Activated CD4-positive, alpha-beta T cell treated with anti-CD3 and anti-CD28 coated beads, Interleukin-2, amount 10 ng/mL, durations not matched to agents 7 days and 5 days (primary cell): ENCODE measurements around the gene BCR. TPM values are rescaled to one million over a fixed set of nuclear protein-coding genes. Genes with fewer than 3 reads are reported as not detected.

Source experiments
- CTCF ChIA-PET: fragments of 350-600 bp; sonication (Branson Sonifier 250); formaldehyde crosslinking; loops from one replicate; lab custom pipeline; 2021; ENCODE audit warnings: antibody characterized with exemption; lab: Charles Lee
- POLR2A ChIA-PET: fragments of 350-600 bp; sonication (Branson Sonifier 250); formaldehyde crosslinking; loops from one replicate; lab custom pipeline; 2021; ENCODE audit warnings: antibody characterized with exemption; lab: Charles Lee
- DNase-seq: peaks from one replicate; pipeline ENCODE4 v3.0.0-alpha.2; 2020
- H3K27ac Mint-ChIP-seq: one replicate; pipeline ENCODE4 v1.8.0; 2021; ENCODE audit warnings: mild to moderate bottlenecking, moderate library complexity, mixed read lengths
- H3K27me3 Mint-ChIP-seq: one replicate; pipeline ENCODE4 v1.8.0; 2021; ENCODE audit warnings: mixed read lengths
- H3K36me3 Mint-ChIP-seq: one replicate; pipeline ENCODE4 v1.8.0; 2021; ENCODE audit warnings: low read depth, mixed read lengths
- H3K4me1 Mint-ChIP-seq: one replicate; pipeline ENCODE4 v1.8.0; 2021; ENCODE audit warnings: mixed read lengths
- H3K4me3 Mint-ChIP-seq: one replicate; pipeline ENCODE4 v1.8.0; 2021; ENCODE audit warnings: mild to moderate bottlenecking, moderate library complexity, mixed read lengths
- H3K9me3 Mint-ChIP-seq: one replicate; pipeline ENCODE4 v1.8.0; 2021; ENCODE audit warnings: mixed read lengths
- total RNA-seq, 2 experiments: library from RNA; stranded (reverse); gene quantifications; one replicate each; pipeline ENCODE4 v1.2.3, GENCODE V29; 2021

The BCR gene
- total RNA-seq, 2 experiments from 2014 or later = 45.6 to 48.1 TPM

- no peaks in the 10 kb centered on the region for H3K4me1 Mint-ChIP-seq
- no peaks in the 10 kb centered on the region for H3K36me3 Mint-ChIP-seq
- ChIA-PET CTCF (interaction anchor here (1.2 kb wide), 1 partner anchor 115 kb away, joined by 3 read pairs; no protein-coding TSS in a partner anchor), POLR2A (no interaction called here)
- no peak for DNase-seq
- H3K4me3 Mint-ChIP-seq = no peak overlapping the region
- H3K9me3 Mint-ChIP-seq = no peaks in the 10 kb centered on the region
- H3K27me3 Mint-ChIP-seq = no peaks in the 10 kb centered on the region
- no peak overlapping the region for H3K27ac Mint-ChIP-seq
Observed at GRCh38 chr22:23166841-23167616, 13.3 kb upstream of the BCR start.

- no peak overlapping the region for H3K27ac Mint-ChIP-seq
- no peak overlapping the region for H3K4me3 Mint-ChIP-seq
- no peaks in the 10 kb centered on the region for H3K9me3 Mint-ChIP-seq
- ChIA-PET POLR2A (no interaction called here), CTCF (interaction anchor here (1.1 to 1.2 kb wide), 2 partner anchors 9 to 51 kb away, joined by 3 read pairs; no protein-coding TSS in a partner anchor)
- DNase-seq = no peak
- H3K27me3 Mint-ChIP-seq = no peaks in the 10 kb centered on the region
- H3K4me1 Mint-ChIP-seq = no peaks in the 10 kb centered on the region
- no peaks in the 10 kb centered on the region for H3K36me3 Mint-ChIP-seq
Observed at GRCh38 chr22:23168391-23169042, 11.8 kb upstream of the BCR start.

GRCh38 chr22:23169043-23169406 is 11.3 kb upstream of the BCR start:
- Mint-ChIP-seq H3K27me3 (no peaks in the 10 kb centered on the region), H3K4me3 (no peak overlapping the region), H3K4me1 (peaks cover 2% of the 10 kb centered on the region), H3K36me3 (no peaks in the 10 kb centered on the region), H3K9me3 (no peaks in the 10 kb centered on the region), H3K27ac (no peak overlapping the region)
- ChIA-PET POLR2A (no interaction called here), CTCF (interaction anchor here (1.1 to 1.2 kb wide), 2 partner anchors 9 to 51 kb away, joined by 3 read pairs; no protein-coding TSS in a partner anchor)
- no peak for DNase-seq

GRCh38 chr22:23175817-23176644 is 4.3 kb upstream of the BCR start:
- ChIA-PET CTCF (interaction anchor here (0.6 to 6.7 kb wide), 4 partner anchors 68 to 113 kb away, joined by 3 to 67 read pairs (median 4); no protein-coding TSS in a partner anchor), POLR2A (no interaction called here)
- peaks cover 15% of the 10 kb centered on the region for H3K9me3 Mint-ChIP-seq
- DNase-seq = no peak
- peaks cover 33% of the 10 kb centered on the region for H3K4me1 Mint-ChIP-seq
- H3K36me3 Mint-ChIP-seq = peaks cover 8% of the 10 kb centered on the region
- peak overlapping the region; percentile 69 for H3K27ac Mint-ChIP-seq
- no peaks in the 10 kb centered on the region for H3K27me3 Mint-ChIP-seq
- H3K4me3 Mint-ChIP-seq = no peak overlapping the region

- peaks cover 9% of the 10 kb centered on the region for H3K36me3 Mint-ChIP-seq
- DNase-seq = no peak
- no peak overlapping the region for H3K4me3 Mint-ChIP-seq
- peak overlapping the region; percentile 54 for H3K27ac Mint-ChIP-seq
- CTCF ChIA-PET = interaction anchor here (0.6 to 6.7 kb wide), 7 partner anchors 13 to 114 kb away, joined by 3 to 67 read pairs (median 4); no protein-coding TSS in a partner anchor
- no peaks in the 10 kb centered on the region for H3K27me3 Mint-ChIP-seq
- POLR2A ChIA-PET = no interaction called here
- peaks cover 34% of the 10 kb centered on the region for H3K4me1 Mint-ChIP-seq
- peaks cover 15% of the 10 kb centered on the region for H3K9me3 Mint-ChIP-seq
Observed at GRCh38 chr22:23176645-23177027, 3.7 kb upstream of the BCR start.

GRCh38 chr22:23177197-23177596 is 3.1 kb upstream of the BCR start:
- peaks cover 15% of the 10 kb centered on the region for H3K9me3 Mint-ChIP-seq

GRCh38 chr22:23178512-23179254 is 1.6 kb upstream of the BCR start:
- Mint-ChIP-seq H3K9me3 (peaks cover 15% of the 10 kb centered on the region), H3K36me3 (peaks cover 27% of the 10 kb centered on the region), H3K4me1 (peaks cover 54% of the 10 kb centered on the region), H3K4me3 (peak overlapping the region; percentile 69), H3K27me3 (no peaks in the 10 kb centered on the region), H3K27ac (peak overlapping the region; percentile 74)
- POLR2A ChIA-PET = no interaction called here
- peak; percentile 59 for DNase-seq
- CTCF ChIA-PET = interaction anchor here (0.6 to 6.7 kb wide), 13 partner anchors 8 to 196 kb away, joined by 3 to 67 read pairs (median 4); no protein-coding TSS in a partner anchor

More at GRCh38 chr22:23177197-23177596, 3.1 kb upstream of the BCR start:
- CTCF ChIA-PET = interaction anchor here (0.6 to 6.7 kb wide), 9 partner anchors 14 to 218 kb away, joined by 3 to 67 read pairs (median 5); no protein-coding TSS in a partner anchor
- no peak overlapping the region for H3K27ac Mint-ChIP-seq
- H3K27me3 Mint-ChIP-seq = no peaks in the 10 kb centered on the region
- no peak for DNase-seq
- H3K4me1 Mint-ChIP-seq = peaks cover 39% of the 10 kb centered on the region
- POLR2A ChIA-PET = no interaction called here
- no peak overlapping the region for H3K4me3 Mint-ChIP-seq
- H3K36me3 Mint-ChIP-seq = peaks cover 14% of the 10 kb centered on the region

GRCh38 chr22:23179381-23180299 is 669 bp upstream of the BCR start:
- Mint-ChIP-seq H3K27me3 (no peaks in the 10 kb centered on the region), H3K4me1 (peaks cover 57% of the 10 kb centered on the region), H3K36me3 (peaks cover 30% of the 10 kb centered on the region), H3K4me3 (peak overlapping the region; percentile 69), H3K27ac (peak overlapping the region; percentile 74), H3K9me3 (peaks cover 15% of the 10 kb centered on the region)
- ChIA-PET CTCF (interaction anchor here (0.8 to 6.7 kb wide), 3 partner anchors 63 to 111 kb away, joined by 3 to 67 read pairs (median 13); no protein-coding TSS in a partner anchor), POLR2A (interaction anchor here (0.6 kb wide), 1 partner anchor 37 kb away, joined by 3 read pairs; no protein-coding TSS in a partner anchor)
- DNase-seq = no peak

- Mint-ChIP-seq H3K27me3 (no peaks in the 10 kb centered on the region), H3K36me3 (peaks cover 30% of the 10 kb centered on the region), H3K9me3 (peaks cover 11% of the 10 kb centered on the region), H3K4me1 (peaks cover 60% of the 10 kb centered on the region), H3K4me3 (peak overlapping the region; percentile 81), H3K27ac (peak overlapping the region; percentile 41)
- POLR2A ChIA-PET = interaction anchor here (0.9 kb wide), 1 partner anchor 98 kb away, joined by 4 read pairs; no protein-coding TSS in a partner anchor
- peak; percentile 31 for DNase-seq
- CTCF ChIA-PET = interaction anchor here (1.4 to 6.7 kb wide), 2 partner anchors 102 to 109 kb away, joined by 3 to 67 read pairs; no protein-coding TSS in a partner anchor
Observed at GRCh38 chr22:23180893-23181720, 798 bp downstream of the BCR start.

- H3K36me3 Mint-ChIP-seq = peaks cover 36% of the 10 kb centered on the region
- no peaks in the 10 kb centered on the region for H3K27me3 Mint-ChIP-seq
- H3K9me3 Mint-ChIP-seq = peaks cover 4% of the 10 kb centered on the region
- CTCF ChIA-PET = interaction anchor here (0.6 to 6.7 kb wide), 3 partner anchors 52 to 109 kb away, joined by 3 to 67 read pairs (median 3); no protein-coding TSS in a partner anchor
- peak overlapping the region; percentile 81 for H3K4me3 Mint-ChIP-seq
- no peak for DNase-seq
- H3K27ac Mint-ChIP-seq = peak overlapping the region; percentile 65
- POLR2A ChIA-PET = no interaction called here
- H3K4me1 Mint-ChIP-seq = peaks cover 59% of the 10 kb centered on the region
Observed at GRCh38 chr22:23181721-23182308, 1.5 kb downstream of the BCR start.
